ENCODE data around the gene CSF3. TPM values are rescaled to one million over a fixed set of nuclear protein-coding genes. Genes with fewer than 3 reads are reported as not detected.

Gene CSF3
- total RNA-seq, 1 donor from 2014 or later, result not detected

Small RNAs within 50 kb of the gene (microRNA-seq; reads per million reads assigned to microRNA genes)
- not detected for gene MIR6884

Other genes starting within 250 kb of the CSF3 start
- 0.32 TPM for gene IKZF3, start 151.1 kb upstream of the CSF3 start, total RNA-seq
- not detected for gene ZPBP2, start 147.2 kb upstream of the CSF3 start, total RNA-seq
- 2.1 TPM for gene GSDMB, start 96.8 kb upstream of the CSF3 start, total RNA-seq
- 34.7 TPM for gene ORMDL3, start 87.8 kb upstream of the CSF3 start, total RNA-seq
- gene LRRC3C, start 87.7 kb upstream of the CSF3 start, total RNA-seq, result not detected
- gene GSDMA, start 52.4 kb upstream of the CSF3 start, total RNA-seq, result 1.4 TPM
- gene PSMD3, start 34.6 kb upstream of the CSF3 start, total RNA-seq, result 86.9 TPM
- 53.9 TPM for gene MED24, start 39.0 kb downstream of the CSF3 start, total RNA-seq
- gene THRA, start 47.5 kb downstream of the CSF3 start, total RNA-seq, result 88.3 TPM
- 24.9 TPM for gene NR1D1, start 85.1 kb downstream of the CSF3 start, total RNA-seq
- gene MSL1, start 106.5 kb downstream of the CSF3 start, total RNA-seq, result 51.4 TPM
- 49.1 TPM for gene CASC3, start 125.1 kb downstream of the CSF3 start, total RNA-seq
- gene RAPGEFL1, start 162.0 kb downstream of the CSF3 start, total RNA-seq, result 2.1 TPM
- 12.3 TPM for gene WIPF2, start 203.9 kb downstream of the CSF3 start, total RNA-seq

All from Right ventricle myocardium inferior (tissue), 1 donor.